ENCODE measurements around the gene SGMS1.
"Not testable (repeated sequence)": the region's sequence is repeated elsewhere in the genome, so short reads cannot be mapped to it uniquely, and the experiment has no call there.

SGMS1 gene

DNA sequence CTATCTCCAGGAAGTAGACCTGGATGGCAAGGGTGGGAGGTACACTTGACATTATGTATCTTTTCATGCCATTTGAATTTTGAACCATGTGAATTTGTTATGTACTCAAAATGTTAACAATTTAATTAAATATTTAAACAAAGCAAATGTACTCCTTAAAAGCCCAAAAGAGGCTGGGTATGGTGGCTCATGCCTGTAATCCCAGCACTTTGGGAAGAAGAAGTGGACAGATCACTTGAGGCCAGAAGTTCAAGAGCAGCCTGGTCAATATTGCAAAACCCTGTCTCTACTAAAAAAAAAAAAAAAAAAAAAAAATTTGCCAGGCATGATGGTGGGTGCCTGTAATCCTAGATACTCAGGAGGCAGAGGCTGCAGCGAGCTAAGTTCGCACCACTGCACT, 235.6 kb downstream of the SGMS1 start:
- no peak for DNase-seq

DNA sequence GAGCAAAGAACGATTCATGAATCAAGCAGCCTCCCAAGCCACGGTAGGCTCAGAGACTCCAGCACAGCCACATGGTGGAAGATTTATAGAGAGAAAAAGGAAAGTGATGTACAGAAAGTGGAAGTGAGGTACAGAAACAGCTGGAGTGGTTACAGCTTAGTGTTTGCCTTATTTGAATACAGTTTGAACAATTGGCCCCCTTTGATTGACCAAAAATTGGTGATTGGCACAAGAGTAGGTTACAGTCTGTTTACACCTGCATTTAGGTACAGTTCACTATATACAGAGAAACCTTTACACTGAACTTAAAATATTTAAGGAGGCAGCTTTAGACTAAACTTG, 236.1 kb downstream of the SGMS1 start:
- no peak for DNase-seq

DNA sequence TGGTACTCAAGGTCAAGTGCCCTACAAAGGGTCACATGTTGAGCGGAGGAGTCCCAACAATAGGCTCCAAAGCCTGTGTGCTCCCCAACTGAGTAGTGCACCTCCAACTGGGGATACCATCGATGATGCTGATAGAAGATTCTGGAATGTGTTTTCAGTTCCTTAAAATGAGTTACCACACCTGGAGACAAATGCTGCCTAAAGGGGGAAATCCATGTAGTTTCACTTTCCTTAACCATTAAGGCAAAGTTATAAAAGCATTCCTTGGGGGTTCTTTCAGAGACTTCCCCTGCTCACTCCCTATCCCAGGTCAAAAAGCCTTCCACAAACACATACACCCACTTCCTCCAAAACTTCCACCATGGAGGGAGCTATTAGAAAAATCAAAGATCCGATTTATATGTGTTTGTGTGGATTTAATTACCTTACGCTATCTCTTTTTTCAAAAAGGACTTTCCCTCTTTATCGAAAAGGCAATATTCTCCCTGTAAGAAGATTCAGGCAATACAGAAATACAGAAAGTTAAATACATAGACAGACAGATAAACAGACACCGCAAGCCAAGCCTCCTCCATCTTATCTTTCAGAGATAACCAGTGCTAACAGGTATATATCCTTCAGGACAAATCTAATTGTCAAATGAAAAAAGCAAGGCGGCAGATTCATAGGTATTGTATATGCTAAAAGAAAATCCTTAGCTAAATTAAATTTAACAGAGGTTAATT, 236.6 kb downstream of the SGMS1 start:
- no peak for DNase-seq

DNA sequence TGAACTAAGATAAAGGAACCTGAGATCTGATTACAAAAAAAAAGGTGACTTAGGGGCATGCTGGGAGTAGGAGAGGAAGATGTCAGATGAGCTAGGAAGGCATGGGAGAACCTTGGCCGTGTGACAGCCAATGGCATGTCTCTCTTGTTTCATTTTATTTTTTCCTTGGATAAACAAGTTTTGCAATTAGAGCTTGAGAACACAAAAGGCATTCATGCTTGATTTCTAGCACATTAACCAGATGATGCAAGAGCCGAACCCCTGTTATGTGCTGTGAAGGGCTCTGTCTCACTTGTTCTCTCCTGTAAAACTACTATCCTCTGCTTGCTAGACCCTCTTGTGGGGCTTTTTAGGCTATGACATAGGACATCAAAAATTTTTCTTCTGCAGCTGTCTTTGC, 238.1 kb downstream of the SGMS1 start:
- DNase-seq: no peak

DNA sequence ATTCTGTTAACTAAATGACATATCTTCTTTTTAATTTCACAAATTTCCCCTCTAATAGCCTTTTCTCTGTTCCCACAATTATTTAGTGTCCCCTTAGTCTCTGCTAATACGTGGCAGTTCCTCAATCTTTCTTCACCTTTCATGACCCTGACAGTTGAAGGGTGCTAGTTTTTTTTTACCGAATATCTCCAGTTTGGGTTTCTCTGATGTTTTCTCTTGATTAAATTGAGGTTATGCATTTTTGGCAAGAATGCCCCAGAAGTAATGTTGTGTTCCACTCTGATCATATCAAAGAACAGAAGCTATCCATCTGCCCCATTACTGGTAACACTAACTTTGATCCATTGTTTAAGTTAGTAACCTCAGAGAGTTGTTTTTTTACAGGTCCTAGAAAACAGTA, 238.9 kb downstream of the SGMS1 start:
- DNase-seq: no peak

DNA sequence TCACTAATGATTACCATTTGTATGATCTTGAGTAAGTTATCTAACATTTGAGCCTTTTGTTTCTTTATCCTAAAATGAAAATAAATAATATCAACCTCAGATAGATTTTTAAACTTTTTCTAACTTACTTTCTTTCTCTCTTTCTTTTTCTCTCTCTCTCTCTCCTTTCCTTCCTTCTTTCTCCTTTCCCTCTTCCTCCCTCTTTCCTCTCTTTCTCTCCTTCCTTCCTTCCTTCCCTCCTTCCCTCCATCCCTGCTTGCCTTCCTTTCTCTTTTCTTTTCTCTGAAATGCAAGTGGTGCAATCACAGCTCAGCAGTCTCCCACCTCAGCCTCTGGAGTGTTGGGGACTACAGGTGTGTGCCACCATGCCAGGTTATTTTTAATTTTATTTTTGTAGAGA, 239.5 kb downstream of the SGMS1 start:
- no peak for DNase-seq

DNA sequence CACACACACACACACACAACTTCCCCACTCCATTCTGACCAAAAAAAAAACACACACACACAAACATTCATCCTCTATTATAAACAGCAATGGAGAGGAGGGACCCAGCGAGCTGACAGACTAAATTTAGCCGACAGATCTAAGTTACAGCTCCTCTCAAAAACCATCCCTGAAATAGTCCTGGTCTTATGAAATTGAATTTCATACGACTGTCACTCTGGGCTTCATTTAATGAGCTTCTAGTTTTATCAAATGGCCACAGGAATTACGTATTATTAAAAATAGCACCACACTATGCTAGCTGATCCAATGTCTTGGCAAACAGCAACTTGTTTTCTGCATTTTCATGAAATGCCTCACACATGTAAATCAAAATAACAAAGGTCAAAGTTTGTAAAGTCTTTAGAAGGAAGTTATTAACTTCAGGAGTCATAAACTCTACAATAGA, 241.2 kb downstream of the SGMS1 start:
- DNase-seq: no peak

DNA sequence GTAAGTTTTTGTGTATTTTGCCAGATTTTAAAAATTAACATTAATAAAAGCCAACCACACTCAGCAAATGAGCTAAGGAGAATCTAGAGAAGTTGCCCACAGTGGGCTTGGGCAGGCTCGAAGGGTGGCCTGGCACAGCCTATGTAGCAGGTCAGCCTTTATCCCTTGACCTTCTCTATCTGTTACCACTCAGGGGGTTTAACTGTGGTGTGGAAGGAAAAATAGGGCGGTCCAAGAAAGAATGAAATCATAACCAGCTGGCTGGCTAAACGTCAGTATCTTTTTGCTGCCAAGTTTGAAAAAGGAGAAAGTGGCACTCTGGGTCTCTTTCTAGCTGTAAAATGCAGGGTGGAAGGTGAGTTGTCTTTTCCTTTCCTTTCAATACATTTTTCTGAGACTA, 242.1 kb downstream of the SGMS1 start:
- no peak for DNase-seq

DNA sequence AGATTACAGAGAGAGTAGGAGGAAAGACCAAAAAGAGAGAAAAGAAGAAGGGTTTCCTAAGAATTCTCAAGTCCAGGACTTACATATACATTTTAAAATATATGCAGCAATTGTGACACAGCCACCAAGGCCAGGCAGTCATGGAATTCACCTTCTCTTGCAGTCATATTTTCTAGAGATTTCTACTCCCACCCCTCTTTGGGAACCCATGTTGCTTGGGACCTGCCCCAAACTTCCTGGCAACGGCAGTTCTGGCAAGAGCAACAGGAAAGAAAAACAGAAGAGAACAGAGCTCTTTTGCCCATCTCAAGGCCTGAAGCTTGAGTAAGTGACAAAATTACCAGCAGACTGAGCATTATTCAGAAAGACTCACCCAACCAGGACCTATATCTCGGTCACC, 244.1 kb downstream of the SGMS1 start:
- DNase-seq: no peak

DNA sequence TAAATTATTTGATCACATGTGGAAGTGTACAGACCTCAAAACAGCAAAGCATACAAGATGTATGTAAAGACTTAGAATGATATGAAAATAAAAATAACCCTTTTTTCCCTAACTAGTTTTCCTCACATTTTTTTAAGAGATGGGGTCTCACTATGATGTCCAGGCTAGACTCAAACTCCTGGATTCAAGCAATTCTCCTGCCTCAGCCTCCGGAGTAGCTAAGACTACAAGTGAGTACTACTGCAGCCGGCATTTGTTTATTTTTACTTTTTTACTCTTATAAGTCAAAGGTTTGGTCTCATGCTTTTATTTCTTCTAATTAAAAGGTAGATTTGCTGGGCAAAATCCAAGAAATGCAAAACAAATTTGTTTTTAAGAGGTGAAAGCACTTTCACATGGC, 248.0 kb downstream of the SGMS1 start:
- DNase-seq: no peak

DNA sequence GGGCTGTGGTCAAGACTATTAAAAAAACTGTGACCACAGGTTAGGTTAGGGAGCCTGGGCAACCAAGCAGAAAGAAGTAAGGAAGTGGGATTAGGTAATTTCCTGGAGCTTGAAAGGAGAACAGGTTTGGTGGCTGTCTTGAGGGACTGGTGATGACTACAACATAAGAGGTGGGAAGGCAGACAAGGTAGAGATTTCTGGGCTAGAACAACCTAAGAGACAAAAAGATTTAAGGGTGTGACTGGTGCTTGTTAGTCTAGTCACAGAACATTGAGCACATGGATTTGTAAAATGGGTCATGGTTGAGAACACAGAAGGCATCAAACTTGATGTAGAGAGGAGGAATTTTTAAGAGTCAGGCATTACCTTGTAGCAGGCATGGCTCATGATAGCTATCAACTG, 248.7 kb downstream of the SGMS1 start:
- no peak for DNase-seq

DNA sequence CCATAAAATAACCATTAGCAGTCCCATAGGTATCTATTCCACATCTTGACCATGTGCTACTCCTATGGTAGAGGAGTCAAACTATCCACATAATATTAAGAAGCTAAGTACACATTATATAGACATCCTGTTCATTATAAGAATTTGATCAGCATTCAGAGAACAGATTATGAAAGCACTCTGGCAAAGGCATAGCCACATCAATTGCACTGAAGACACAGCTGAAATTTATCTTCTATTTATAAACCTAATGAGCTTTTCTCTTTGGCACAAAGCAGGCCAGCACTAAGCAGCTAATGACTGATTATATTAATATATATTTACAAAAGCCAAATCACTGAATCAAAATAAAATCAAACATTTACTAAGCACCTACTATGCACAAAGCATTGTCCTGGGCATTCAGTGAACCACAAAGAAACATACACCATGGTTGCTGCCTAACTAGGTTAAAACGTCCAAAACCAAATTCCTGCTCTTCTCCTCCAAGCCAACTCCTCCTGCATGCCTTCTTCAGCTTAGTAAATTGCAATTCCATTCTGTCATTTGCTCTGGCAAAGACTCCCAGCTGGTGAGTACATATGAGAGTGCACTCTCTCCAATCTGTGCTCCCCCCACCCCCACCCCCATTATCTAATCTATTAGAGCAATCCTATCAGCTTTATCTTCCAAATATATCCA, 249.8 kb downstream of the SGMS1 start:
- no peak for DNase-seq

DNA sequence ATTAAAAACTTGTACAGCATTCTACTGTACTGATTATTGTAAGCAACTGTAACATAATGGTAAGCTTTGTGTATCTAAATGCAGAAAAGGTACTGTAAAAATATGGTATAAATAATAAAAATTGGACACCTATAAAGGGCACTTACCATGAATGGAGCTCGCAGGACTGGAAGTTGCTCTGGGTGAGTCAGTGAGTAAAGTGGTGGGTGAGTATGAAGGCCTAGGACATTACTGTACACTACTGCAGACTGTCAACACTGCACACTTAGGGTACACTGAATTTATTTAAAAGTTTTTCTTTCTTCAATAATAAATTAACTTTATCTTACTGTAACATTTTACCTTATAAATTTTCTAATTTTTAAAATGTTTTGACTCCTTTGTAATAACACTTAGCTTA, 253.8 kb downstream of the SGMS1 start:
- DNase-seq: no peak

DNA sequence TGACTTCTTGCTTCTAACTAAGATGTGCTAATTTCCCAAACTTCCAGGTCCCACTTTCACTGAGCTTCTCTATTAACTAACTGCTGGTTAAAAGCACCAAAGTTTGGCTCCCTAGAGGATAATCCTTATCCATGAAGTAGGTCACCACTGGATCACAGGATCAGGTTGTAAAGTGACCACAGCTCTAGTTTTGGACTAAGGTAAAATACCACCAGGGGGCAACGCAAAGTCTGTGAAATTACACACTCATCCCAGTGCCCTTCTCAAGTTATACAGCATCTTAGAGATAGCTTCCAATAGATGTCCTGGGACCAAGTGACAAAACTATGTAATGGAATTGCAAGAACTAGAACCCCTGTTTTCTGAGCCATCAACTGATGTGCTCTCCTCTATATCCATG, 256.0 kb downstream of the SGMS1 start:
- no peak for DNase-seq

DNA sequence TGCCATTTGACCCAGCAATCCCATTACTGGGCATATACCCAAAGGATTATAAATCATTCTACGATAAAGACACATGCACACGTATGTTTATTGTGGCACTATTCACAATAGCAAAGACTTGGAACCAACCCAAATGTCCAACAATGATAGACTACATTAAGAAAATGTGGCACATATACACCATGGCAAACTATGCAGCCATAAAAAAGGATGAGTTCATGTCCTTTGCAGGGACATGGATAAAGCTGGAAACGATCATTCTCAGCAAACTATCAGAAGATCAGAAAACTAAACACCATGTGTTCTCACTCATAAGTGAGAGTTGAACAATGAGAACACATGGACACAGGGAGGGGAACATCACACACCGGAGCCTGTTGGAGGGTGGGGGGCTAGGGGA, 257.3 kb downstream of the SGMS1 start:
- not testable (repeated sequence) for DNase-seq

DNA sequence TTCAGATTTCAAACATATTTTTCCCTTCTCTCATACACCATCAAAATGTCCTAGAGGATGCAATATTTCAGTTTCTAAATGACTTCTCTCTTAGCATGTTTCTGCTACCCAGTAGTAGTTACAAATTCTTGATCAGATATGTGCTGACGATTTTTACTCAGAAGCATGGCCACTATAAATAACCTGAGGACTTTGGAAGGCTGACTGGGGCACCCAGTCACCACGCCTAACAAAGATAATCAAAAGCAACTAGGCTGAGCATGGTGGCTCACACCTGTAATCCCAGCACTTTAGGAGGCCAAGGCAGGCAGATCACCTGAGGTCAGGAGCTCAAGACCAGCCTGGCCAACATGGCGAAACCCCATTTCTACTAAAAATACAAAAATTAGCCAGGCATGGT, 259.0 kb downstream of the SGMS1 start:
- DNase-seq: not testable (repeated sequence)

DNA sequence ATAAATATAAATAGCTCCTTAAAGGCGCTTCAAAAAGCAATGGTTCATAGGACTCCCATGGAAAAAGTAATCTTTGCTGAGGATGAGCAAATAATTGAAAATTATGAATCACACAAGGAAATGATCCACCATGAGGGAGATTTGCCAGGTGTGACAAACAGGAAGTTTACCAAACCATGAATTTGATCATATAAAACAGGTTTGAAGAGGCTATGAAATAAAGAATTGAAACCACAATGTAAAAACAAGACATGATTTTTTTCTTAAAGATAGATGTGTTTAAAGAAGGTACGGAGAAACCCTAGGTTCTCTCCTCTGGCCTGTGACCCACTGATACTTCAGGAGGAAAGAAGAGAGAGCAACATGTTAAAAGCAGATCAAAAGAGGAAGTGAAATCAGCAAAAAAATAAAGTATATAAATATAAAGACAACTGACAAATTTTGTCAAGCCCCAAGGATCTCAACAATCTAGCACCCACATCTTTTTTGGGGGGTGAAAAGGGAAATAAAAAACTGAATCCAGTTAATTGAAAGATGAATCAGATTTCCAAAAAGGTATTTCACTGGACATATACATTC, 261.1 kb downstream of the SGMS1 start:
- no peak for DNase-seq

DNA sequence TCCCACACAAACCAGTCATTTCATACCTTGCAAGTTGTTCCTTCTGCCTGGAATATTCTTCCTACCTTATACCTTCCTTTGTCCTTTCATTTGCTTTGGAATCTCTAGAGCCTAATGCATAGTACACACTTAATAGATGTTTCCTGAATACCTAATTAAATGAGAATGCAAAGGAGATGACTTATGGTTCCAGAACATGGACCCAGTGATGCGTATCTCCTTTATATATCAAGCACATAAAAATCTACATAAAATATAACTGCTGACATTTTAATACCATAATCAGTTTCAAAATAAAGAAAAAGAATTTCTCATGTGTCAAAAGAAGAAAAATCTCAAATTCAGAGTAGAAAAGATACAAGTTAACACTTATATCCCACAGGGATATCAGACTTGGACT, 261.8 kb downstream of the SGMS1 start:
- no peak for DNase-seq

DNA sequence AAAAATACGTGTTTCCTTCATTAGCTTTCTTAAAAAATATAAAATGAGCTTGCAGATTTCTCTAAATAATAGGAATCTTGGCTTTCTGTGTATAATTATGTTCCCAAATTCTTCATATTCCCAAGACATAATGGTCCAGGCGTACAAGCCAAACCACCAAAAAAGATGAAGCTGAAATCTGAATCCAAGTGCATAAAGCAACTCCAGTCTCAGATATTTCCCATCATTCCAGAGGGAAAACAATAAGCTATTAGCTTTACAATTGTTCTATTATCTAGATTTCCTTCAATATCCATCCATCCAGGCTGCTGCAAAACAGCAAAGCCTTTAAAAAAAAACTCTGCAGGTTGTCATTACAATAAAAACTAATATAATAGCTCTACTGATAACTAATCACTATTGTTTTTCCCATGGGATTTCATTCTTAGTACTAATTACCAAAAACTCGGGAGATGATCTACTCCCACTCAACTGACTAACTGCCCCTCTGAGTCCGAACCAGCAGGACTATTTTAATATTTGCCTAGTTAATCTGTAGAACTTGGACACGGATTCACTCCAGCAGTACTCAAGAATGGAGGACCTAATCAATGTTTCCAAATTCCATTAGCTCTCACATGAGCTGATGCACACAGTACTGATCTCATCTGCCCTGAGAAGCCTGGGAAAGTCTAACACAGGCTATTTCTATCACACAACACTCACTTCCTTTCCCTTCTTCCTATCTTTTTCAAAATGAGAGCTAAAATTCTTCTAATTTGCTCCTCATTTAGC, 263.5 kb downstream of the SGMS1 start:
- no peak for DNase-seq

DNA sequence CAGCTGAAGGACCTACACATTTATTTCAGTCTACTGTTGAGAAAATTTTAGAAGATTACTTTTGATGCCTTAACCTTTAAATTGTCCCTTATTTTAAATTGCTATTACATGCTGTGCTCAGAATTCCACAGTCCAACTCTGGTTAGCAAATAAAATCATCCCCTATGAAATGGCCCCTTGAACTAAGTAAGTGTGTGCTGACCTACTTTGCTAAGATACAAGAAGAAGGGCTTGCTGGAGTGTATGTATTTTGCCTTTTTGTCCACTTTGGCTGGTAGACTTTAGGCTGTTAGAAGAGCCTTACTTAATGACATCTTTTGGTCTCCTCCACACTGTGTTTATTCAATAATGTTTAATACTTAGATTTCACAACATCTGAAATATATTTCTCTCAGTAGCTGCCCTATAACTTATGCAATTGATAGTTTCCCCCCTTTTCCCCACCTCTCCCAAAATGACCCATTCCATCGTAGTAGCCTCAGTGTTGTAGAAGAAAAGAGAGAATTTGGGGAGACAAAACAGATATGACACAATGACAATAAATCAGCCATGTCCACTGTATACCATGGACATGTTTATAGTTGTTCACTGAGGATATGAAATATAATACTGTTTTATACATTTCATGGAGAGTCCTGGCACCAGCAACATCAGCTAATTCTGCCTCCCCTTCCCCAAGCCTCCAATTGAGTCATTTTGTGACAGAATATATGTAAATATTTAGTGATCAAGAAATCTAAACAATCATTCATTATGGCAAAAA, 264.6 kb downstream of the SGMS1 start:
- DNase-seq: no peak

DNA sequence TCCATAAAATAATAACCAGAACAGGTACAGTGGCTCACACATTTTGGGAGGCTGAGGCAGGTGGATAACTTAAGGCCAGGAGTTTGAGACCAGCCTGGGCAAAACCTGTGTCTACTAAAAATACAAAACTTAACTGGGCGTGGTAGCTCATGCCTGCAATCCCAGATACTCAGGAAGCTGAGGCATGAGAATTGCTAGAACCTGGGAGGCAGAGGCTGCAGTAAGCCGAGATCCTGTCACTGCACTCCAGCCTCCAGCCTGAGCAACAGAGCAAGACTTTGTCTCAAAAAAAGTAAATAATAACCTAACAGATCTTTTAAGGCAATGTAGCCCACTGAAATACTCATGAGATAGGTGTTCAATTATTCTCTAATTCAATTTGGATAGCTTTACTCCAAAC, 265.3 kb downstream of the SGMS1 start:
- DNase-seq: no peak

DNA sequence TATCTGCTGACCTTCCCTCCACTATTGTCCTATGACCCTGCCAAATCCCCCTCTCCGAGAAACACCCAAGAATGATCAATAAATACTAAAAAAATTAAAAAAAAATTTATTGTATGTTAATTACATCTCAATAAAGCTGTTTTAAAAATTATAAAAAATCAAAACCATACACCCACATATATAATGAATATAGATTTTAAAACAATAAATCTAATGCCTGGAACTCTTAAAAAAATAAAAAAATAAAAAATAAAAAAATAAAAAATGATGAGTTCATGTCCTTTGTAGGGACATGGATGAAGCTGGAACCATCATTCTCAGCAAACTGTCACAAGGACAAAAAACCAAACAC, 267.3 kb downstream of the SGMS1 start:
- DNase-seq: not testable (repeated sequence)

Data from activated naive CD4-positive, alpha-beta T cell treated with Interleukin-2 at 50 U/mL for 16 hours (primary cell).